ENCODE data around the gene FBXL7. TPM values are rescaled to one million over a fixed set of nuclear protein-coding genes. Genes with fewer than 3 reads are reported as not detected.

FBXL7 gene
- total and polyA plus RNA-seq, 4 donors = 0.24 to 1.4 (median 1.2) TPM

GRCh38 chr5:15597804-15598203 is 97.8 kb downstream of the FBXL7 start:
- DNase-seq (ENCODE audit: low spot score) = no peak
- Histone ChIP-seq H3K36me3 (ENCODE audit: control insufficient read depth in 4 of 4, insufficient read depth in 3 of 4, low read depth in 1 of 4, low read length in 3 of 4) (no peaks in the 10 kb centered on the region), H3K27me3 (ENCODE audit: control insufficient read depth in 4 of 4, insufficient read depth in 4 of 4, low read length in 3 of 4) (no peaks in the 10 kb centered on the region), H3K4me1 (ENCODE audit: control insufficient read depth in 4 of 4, insufficient read depth in 4 of 4, low read length in 3 of 4) (no peaks in the 10 kb centered on the region), H3K27ac (ENCODE audit: low read depth in 1 of 2, low read length in 2 of 2) (no peak overlapping the region), H3K4me3 (ENCODE audit: low read depth in 1 of 3, low read length in 3 of 3) (no peak overlapping the region), H3K9me3 (ENCODE audit: control insufficient read depth in 4 of 4, low read length in 3 of 4) (no peaks in the 10 kb centered on the region), H3K9ac (ENCODE audit: low read depth in 1 of 2, low read length in 2 of 2) (no peak overlapping the region)
- TF ChIP-seq JUND (IDR thresholded peaks at IDR 0.05) (no peak), NR2F2 (IDR thresholded peaks at IDR 0.05) (no peak), HNF4G (IDR thresholded peaks at IDR 0.05) (no peak), ATF3 (IDR thresholded peaks at IDR 0.05) (no peak), TAF1 (conservative IDR thresholded peaks at IDR 0.05) (no peak), CTCF (IDR thresholded peaks at IDR 0.05; ENCODE audit: low read depth, low read length, missing input control) (no peak)
- 95% methylated on average over 1 of the region's 1 CpG for WGBS

DNA sequence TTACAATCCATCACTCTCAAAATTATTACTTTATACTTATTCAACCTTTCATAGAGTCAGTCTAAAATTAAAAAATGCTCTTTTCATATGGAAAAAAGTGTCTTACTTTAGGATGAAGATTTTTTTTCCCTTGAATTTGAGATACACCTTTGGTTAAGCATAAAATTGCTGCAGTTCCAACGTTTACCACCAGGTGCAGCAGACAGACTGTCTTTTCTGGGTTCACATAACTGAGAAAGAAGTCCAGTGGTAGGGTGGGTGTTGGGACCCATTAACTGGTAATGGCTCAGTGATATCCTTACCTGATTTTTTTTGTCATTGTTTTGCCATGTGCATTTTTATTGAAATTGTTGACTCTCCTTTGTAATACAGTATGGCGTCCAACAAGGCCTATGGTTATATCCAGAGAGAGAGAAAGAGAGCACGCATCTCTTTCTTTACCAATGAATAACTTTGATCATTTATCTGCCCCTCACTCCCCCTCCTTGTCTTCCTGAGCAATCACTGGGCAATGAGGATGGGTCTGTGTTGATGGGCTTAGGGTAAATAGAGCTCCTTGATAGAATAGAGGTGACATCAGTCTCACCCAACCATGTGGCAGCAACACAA is 98.4 kb downstream of the FBXL7 start:
- Histone ChIP-seq H3K9me3 (ENCODE audit: control insufficient read depth in 4 of 4, low read length in 3 of 4) (no peaks in the 10 kb centered on the region), H3K4me1 (ENCODE audit: control insufficient read depth in 4 of 4, insufficient read depth in 4 of 4, low read length in 3 of 4) (no peaks in the 10 kb centered on the region), H3K4me3 (ENCODE audit: low read depth in 1 of 3, low read length in 3 of 3) (no peak overlapping the region), H3K9ac (ENCODE audit: low read depth in 1 of 2, low read length in 2 of 2) (no peak overlapping the region), H3K27ac (ENCODE audit: low read depth in 1 of 2, low read length in 2 of 2) (no peak overlapping the region), H3K36me3 (ENCODE audit: control insufficient read depth in 4 of 4, insufficient read depth in 3 of 4, low read depth in 1 of 4, low read length in 3 of 4) (no peaks in the 10 kb centered on the region), H3K27me3 (ENCODE audit: control insufficient read depth in 4 of 4, insufficient read depth in 4 of 4, low read length in 3 of 4) (no peaks in the 10 kb centered on the region)
- no peak for DNase-seq (ENCODE audit: low spot score)
- WGBS = 64% methylated on average over 3 of the region's 3 CpGs
- TF ChIP-seq RXRA (IDR thresholded peaks at IDR 0.05) (no peak), CTCF (IDR thresholded peaks at IDR 0.05; ENCODE audit: low read depth, low read length, missing input control) (peak; percentile 30), RAD21 (IDR thresholded peaks at IDR 0.05) (peak in 1 of 2 donors; percentile 11), FOXA2 (IDR thresholded peaks at IDR 0.05) (no peak), FOXA1 (IDR thresholded peaks at IDR 0.05) (no peak), ATF3 (IDR thresholded peaks at IDR 0.05) (no peak), HNF4A (conservative IDR thresholded peaks at IDR 0.05) (no peak), JUND (IDR thresholded peaks at IDR 0.05) (no peak), HNF4G (IDR thresholded peaks at IDR 0.05) (no peak)
- TF ChIP-seq, protein P1, sequence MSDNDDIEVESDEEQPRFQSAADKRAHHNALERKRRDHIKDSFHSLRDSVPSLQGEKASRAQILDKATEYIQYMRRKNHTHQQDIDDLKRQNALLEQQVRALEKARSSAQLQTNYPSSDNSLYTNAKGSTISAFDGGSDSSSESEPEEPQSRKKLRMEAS (IDR thresholded peaks at IDR 0.05) = no peak

DNA sequence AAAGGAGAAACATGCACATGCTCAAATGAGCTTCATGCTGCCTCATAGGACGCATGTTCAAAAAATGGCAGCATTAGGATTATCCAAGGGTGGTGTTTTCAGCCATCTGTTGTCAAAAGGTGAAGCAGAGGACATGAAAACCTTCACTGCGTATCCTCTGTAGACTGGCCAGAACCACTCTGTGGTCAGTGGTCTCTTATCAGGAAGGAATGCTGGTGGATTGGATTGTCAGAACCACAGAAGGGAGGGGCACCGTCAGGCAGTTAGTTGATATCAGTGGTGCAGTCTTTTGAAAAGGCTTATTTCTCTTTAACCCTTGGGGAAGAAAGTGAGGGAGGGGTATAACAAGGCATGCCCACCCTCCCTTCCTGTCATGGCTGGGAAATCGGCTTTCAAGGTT is 100.1 kb downstream of the FBXL7 start:
- Histone ChIP-seq H3K9me3 (ENCODE audit: control insufficient read depth in 4 of 4, low read length in 3 of 4) (no peaks in the 10 kb centered on the region), H3K27ac (ENCODE audit: low read depth in 1 of 2, low read length in 2 of 2) (no peak overlapping the region), H3K9ac (ENCODE audit: low read depth in 1 of 2, low read length in 2 of 2) (no peak overlapping the region), H3K4me3 (ENCODE audit: low read depth in 1 of 3, low read length in 3 of 3) (no peak overlapping the region), H3K27me3 (ENCODE audit: control insufficient read depth in 4 of 4, insufficient read depth in 4 of 4, low read length in 3 of 4) (no peaks in the 10 kb centered on the region), H3K36me3 (ENCODE audit: control insufficient read depth in 4 of 4, insufficient read depth in 3 of 4, low read depth in 1 of 4, low read length in 3 of 4) (no peaks in the 10 kb centered on the region), H3K4me1 (ENCODE audit: control insufficient read depth in 4 of 4, insufficient read depth in 4 of 4, low read length in 3 of 4) (no peaks in the 10 kb centered on the region)
- no peak for DNase-seq (ENCODE audit: low spot score)
- WGBS = 73% methylated on average over 4 of the region's 4 CpGs
- TF ChIP-seq RAD21 (IDR thresholded peaks at IDR 0.05) (no peak), HNF4G (IDR thresholded peaks at IDR 0.05) (no peak), EGR1 (IDR thresholded peaks at IDR 0.05; ENCODE audit: low read depth in 2 of 2) (no peak), SP1 (IDR thresholded peaks at IDR 0.05) (no peak), CTCF (IDR thresholded peaks at IDR 0.05; ENCODE audit: low read depth, low read length, missing input control) (no peak), YY1 (IDR thresholded peaks at IDR 0.05) (no peak), RXRA (IDR thresholded peaks at IDR 0.05) (no peak)
- TF ChIP-seq, protein P2, sequence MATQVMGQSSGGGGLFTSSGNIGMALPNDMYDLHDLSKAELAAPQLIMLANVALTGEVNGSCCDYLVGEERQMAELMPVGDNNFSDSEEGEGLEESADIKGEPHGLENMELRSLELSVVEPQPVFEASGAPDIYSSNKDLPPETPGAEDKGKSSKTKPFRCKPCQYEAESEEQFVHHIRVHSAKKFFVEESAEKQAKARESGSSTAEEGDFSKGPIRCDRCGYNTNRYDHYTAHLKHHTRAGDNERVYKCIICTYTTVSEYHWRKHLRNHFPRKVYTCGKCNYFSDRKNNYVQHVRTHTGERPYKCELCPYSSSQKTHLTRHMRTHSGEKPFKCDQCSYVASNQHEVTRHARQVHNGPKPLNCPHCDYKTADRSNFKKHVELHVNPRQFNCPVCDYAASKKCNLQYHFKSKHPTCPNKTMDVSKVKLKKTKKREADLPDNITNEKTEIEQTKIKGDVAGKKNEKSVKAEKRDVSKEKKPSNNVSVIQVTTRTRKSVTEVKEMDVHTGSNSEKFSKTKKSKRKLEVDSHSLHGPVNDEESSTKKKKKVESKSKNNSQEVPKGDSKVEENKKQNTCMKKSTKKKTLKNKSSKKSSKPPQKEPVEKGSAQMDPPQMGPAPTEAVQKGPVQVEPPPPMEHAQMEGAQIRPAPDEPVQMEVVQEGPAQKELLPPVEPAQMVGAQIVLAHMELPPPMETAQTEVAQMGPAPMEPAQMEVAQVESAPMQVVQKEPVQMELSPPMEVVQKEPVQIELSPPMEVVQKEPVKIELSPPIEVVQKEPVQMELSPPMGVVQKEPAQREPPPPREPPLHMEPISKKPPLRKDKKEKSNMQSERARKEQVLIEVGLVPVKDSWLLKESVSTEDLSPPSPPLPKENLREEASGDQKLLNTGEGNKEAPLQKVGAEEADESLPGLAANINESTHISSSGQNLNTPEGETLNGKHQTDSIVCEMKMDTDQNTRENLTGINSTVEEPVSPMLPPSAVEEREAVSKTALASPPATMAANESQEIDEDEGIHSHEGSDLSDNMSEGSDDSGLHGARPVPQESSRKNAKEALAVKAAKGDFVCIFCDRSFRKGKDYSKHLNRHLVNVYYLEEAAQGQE (IDR thresholded peaks at IDR 0.05) = no peak
- TF ChIP-seq, protein P1 (IDR thresholded peaks at IDR 0.05) = no peak

All from liver (tissue), 9 donors.